TTC549 (cell line): Measurements from ENCODE around the gene PIP4K2C.

Experiments used
- FAIRE-seq: peaks from 2 replicates; lab custom pipeline; 2012; peaks lifted over from hg19 to GRCh38; lab: Jason Lieb, UNC

PIP4K2C gene

DNA sequence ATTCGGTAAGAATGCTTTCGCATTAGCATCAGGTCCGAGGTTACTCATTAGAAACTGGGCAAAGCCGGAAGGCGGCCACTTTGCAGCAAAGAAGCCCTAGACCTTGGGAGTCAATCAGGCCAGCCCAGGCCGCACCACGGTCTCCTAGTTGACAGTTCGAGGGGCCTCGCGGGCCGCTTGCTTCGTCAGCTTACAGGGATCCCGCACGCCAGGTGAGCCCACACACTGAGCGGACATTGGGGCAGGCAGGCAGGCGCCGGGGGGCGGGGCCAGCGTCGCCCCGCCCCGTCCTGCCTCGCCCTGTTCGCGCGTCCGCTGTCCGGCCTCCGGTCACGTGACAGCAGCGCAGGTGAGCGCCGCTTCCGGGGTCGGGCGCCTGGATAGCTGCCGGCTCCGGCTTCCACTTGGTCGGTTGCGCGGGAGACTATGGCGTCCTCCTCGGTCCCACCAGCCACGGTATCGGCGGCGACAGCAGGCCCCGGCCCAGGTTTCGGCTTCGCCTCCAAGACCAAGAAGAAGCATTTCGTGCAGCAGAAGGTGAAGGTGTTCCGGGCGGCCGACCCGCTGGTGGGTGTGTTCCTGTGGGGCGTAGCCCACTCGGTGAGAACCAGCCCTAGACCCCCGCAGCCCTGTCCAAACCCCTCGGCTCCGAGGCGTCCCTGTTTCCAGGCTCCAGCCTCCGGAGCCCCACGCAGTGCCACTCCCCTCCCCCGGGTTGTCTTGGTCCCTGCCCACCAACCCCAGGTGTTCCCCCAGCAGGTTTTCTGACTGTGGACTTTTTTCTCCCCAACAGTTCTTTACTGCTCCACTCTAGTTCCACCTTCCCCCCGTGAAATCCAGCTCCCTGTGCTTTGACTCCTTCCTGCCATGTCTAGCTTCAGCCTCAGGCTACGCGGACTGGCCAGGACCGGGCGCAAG is at the start of gene PIP4K2C:
Gene PIP4K2C, plus strand, starts transcription at position 329 of the 918 bp plus-strand sequence. Its CDS starts 98 bp downstream, at position 427.
- FAIRE-seq, result no peak

DNA sequence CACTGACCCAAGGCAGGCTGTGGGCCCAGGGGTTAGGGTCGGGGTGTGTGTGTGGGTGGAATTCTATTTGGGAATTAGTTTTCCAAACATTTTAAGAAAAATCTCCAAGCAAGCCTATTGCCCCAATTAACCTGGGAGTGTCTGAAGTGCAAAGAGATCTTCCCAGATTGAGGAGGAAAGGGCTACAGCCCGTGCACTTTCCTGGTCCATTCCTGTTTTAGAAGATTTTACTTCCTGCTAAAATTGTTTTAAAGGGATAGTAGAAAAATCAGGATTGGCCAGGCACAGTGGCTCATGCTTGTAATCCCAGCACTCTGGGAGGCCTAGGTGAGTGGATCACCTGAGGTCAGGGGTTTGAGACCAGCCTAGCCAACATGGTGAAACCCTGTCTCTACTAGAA is 49.3 kb upstream of the PIP4K2C start:
- no peak for FAIRE-seq

DNA sequence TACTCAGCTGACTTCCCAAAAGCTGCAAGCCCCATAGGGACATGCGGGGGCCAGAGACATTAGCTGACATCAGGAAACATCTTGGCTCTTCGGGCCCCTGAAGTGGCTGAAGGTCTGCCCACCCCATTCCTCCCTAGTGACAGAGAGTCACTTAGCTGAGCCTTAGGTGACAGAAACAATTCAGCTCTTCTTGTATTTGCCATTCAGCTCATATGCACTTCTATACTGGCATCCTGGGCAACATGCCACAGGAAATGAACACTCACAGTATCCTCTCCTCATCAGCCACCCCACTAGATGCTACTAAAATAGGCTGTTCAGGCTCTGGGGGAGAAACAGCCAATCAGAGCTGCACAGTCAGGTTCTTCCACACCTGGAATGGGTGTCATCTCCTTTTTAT is 47.4 kb upstream of the PIP4K2C start:
- no peak for FAIRE-seq

DNA sequence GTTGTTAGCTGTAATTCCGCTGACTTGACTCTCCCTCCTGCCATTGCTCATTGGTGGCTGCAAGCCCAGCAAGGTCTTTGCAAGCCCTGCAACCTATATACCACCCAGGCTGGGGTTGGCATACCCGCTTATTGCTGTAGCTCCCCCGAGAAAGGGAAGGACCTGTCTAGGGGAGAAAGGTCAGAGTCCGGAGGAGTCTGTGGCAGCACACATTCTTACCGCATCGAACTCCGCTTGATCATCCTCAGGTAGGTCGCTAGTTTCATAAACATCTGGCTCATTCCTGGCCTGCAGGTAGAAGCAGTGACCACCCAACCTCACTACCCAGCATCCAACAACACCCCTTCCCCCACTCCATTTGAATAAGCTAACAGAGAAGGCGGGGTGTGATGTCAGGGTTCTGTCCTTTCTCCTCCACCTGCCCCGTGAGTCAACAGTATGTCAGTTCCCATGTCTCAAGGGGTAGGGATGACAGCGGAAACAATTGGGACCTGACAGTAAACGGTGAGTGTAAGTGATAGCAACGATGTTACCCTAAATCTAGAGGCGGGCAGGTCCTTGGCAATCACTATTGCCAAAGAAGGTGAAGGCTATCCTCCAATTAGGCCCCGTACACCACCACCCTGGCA is 45.1 kb upstream of the PIP4K2C start:
- FAIRE-seq, result no peak

DNA sequence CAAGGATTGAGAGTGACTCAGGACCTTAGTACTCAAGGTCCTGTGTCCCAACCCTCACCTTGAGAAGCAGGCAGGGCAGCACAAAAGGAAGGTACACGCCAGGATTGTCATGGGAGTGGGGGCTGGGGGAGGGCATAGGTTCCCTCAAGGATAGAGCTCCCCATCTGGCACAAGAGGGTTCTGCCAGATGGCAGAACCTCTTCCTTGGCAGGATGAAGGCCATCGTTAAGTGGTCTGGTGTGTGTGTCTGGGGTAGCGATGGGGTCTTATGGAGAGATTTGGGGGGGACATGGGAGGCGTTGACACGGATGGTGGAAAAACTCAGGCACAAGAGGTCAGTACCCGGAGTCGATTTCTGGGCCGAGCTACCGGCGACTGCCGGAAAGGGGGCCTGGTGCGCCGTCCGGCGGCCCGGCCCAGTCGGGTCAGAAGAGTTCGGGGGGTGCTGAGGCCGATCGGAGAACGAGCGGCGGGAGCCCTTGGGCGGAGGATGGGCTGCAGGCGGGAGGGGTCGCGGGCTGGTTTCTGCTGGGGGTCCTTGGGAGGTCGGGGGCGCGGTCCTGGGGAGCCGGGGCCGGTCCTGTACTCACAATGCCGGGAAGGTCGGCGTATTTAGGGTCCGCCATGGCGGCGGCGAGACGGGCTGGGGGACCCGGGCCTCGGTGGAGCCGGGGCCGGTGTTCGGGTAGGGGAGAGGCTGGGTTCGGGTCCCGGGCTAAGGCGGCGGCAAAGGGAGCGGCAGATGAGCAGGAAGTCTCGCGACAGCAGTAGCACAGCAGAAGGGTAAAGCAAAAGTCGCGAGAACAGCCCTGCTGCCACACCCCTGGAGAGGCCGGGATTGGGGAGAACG is 44.3 kb upstream of the PIP4K2C start, which contains the start of gene DCTN2:
Gene DCTN2, minus strand, starts transcription at position 755 of the 850 bp plus-strand sequence. Its CDS starts 129 bp downstream, at position 626.
- FAIRE-seq, result no peak

DNA sequence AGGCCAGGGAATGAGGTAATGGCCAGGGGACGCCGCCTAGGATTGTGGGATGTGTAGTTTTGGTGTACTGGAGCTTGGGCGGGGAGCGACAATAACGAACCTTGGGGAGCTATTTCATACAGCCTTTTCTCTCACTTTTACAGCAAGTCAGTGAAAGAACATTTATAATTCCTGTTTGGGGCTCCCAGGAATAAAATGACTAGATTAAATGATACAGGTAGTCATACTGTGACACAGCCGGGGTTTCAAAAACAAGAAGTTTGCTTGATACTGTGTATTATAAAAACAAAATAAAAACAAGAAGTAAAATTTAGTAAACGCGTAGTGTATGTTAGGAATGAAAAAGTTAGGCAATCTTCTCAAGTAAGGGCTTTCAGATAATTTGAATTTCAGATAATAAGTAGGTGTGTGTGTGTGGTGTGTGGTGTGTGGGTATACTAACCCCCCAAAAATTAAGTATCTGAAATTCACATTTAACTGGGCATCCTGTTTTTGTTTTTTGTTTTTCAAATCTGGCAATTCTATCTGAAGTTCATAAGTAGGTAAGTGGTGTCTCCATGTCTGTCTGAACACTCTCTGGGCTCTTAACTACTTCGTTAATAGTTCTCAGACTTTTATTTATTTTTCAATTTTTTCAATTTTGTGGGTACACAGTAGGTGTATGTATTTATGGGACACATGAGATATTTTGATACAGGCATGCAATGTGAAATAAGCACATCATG is 43.5 kb upstream of the PIP4K2C start:
- peak; percentile 87 for FAIRE-seq

DNA sequence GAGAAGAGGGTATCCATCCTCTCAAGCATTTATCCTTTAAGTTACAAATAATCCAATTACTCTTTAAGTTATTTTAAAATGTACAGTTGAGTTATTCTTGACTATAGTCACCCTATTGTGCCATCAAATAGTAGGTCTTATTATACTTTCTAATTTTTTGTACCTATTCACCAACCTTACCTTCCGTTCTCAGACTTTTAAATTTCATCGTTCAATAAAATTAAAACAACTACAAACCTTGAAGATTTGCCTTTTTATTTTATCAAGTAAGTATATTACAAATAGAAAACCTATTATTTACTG is 43.0 kb upstream of the PIP4K2C start:
- no peak for FAIRE-seq

DNA sequence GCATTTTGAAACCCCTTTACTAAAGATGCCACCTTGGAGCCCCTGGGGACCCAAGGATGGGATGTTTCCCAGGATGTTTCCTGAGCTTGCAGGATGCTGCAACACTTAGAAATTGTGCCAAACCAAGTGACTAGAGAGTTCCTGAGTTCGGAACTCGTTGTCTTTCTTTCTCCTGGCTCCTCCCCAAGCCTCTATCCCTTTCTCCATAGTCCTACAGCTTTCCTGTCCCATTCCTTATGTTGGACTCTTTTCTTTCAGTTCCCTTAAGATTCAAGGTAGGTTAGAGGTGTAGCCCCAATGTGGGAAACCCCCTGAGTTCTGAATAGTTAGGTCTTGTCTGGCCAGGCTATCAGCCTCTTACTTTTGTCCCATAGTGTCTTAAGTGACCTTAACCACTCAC is 42.5 kb upstream of the PIP4K2C start:
- FAIRE-seq, result no peak

DNA sequence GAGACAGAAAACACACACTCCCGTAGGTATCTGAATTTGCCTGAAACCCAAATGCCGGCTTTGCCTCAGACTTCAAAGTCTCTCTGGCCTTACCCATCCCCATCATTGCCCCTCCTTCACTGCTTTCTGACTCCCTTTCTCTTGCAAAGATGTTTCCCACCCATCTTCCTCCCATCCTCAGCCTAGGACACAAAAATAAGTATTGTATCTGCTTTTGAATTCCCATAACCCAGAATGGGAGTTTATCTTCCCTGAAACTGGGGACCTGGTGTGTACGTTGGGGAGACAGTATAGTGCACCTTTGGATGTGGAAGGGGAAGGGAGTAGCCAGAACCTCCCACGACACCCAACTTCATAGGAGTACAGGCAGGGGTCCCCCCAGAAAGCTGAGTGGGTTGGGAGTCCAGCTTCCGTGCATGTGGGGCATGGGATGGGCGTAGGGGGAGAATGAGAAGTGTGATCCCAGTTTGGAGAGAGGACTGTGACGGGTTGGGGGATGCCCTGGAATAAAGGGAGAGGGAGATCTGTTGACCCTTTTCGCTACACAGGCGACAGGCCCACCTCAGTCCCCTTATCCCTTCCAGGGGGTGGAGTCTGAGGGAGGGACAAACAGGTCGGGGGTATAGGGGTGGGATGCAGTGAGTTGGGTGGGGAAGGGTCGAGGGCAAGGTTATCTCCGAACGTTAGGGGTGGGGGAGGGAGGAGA is 41.6 kb upstream of the PIP4K2C start:
- FAIRE-seq, result no peak

DNA sequence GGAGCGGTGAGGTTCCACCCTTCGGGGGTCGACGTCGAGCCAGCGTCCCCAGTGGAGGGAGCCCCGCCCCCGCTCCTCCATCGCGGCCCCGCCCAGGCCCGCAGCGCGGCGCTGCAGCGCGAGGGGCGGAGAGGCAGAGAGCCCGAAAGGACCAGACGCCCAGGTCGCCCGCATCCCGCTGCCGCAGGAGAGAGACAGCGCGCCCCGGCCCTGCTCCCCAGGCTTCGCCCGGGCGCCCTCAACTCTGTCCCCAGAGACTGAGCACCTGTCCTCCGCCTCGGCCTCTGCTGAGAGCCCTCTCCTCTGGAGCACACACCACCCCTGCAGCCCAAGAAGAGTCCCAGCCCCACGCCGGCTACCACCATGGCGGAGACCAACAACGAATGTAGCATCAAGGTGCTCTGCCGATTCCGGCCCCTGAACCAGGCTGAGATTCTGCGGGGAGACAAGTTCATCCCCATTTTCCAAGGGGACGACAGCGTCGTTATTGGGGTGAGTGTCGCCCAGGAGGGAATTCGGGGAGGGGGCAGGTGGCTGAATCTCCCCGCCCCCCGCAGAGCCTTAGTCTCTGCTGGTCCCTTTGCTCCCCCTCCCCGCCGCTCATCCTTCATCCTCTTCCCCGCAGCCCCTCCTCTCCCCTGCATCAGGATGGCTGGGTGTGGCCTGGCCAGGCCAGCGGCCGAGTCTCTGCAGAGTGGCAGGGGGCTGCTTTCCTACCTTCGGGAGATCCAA is 40.9 kb upstream of the PIP4K2C start, which contains the start of gene KIF5A:
Gene KIF5A, plus strand, starts transcription at position 136 of the 732 bp plus-strand sequence. Its CDS starts 228 bp downstream, at position 364.
- no peak for FAIRE-seq

DNA sequence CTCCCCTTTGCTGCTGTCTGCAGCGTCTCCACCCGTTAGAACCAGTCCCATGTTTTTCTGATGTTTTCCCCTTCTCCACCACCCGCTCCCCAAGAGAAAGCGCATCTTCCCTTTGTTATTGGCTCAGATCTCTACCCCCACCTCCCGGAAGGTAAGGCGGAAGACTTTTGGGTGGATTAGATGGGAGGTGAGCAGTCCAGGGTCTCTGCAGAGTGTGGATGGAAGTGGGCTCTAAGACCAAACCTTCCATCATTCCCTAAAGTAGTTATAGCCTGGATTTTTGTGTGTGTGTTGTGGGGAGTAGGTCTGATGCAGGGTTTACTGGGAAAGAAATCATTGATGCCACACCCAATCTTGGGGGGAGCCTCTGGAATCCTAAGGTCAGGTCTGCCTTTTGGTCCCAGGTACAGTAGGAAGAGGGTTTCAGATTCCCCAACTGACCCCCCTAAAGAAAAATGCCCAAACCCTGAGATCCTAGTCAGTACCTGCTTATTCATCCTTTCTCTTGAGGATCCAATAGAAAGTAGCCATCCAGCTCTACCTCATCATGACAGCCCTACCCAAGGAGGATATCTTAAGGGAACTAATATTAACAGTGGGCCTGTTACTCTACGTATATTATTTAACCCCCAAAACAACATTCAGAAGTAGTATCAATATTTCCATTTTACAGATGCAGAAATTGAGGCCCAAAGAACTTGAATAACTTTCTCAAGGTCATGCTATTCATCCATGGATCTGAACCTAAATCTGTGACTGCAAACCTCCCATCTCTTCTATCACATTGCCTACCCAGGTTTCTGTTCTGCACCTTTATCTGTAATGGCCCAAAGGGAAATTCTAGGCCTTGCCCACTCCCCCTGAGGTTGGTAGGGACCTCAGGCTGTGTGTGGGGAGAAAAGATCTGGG is 40.1 kb upstream of the PIP4K2C start:
- no peak for FAIRE-seq

DNA sequence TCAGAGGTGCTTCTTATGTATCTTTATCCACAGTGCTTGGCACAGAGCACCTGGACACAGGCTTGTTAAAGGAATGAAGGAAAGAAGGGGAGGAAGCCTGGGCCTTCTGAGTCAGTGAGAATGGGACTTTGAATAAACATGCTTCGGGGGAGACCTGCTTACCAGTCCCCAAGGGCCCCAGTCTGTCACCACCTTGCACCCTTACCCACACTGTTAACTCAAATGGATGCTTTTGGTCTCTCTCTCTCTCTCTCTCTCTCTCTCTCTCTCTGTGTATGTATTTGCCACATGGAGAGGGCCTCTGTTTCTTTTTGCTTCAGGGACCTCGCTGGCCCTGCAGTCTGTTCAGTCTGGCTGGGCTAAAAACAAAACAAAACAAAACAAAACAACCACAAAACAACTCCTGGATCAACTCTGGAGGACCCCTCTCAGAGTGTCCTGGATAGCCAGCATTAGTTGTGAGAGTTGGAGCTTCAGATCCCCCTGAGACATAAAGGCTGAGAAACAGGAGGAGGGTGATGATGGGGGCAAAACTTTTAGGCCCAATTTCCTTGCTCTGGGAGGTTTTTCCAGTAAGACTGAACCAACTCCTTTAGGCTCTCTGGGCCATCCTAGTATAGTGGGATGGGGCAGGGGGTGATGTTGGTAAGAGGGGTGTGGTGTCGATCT is 39.2 kb upstream of the PIP4K2C start:
- FAIRE-seq, result no peak

DNA sequence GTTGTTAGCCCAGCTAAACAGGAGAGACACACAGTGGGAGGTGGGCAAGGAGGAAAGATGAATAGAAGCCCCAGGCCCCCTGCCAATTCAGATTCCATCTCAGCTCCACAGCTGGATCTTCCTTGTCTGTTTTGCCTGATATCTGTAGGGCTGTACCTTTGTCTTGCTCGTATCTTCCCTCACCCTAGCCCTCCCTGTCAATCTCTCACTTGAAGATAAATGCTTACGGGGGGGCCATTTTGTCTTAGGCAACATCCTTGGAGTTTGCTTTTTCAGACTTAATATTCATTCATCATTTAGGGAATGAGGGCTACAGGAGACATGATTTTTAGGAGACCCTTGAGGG is 38.7 kb upstream of the PIP4K2C start:
- FAIRE-seq, result no peak

DNA sequence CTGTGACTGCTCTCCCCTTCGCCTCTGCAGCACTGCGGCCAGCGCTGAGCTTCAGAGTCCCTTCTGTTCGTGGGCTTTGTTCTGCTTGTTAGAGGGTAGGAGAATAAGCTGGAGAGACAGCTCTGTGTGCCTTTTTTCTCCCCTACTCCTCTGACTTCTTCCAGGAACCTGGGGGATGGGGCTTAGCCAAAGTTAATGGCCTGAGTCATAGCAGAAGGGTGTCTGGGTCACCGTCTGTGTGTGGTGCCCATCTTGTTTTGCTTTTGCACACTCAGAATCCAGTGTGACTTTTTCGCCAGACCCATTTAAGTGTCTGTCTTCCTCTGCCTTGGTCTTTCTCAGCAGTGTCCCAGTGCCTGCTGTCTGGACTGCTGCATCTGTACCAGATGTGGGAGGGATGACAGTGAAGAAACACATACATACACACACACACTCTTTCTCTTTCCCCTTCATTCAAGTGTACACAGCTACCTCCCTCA is 38.1 kb upstream of the PIP4K2C start:
- FAIRE-seq, result no peak

DNA sequence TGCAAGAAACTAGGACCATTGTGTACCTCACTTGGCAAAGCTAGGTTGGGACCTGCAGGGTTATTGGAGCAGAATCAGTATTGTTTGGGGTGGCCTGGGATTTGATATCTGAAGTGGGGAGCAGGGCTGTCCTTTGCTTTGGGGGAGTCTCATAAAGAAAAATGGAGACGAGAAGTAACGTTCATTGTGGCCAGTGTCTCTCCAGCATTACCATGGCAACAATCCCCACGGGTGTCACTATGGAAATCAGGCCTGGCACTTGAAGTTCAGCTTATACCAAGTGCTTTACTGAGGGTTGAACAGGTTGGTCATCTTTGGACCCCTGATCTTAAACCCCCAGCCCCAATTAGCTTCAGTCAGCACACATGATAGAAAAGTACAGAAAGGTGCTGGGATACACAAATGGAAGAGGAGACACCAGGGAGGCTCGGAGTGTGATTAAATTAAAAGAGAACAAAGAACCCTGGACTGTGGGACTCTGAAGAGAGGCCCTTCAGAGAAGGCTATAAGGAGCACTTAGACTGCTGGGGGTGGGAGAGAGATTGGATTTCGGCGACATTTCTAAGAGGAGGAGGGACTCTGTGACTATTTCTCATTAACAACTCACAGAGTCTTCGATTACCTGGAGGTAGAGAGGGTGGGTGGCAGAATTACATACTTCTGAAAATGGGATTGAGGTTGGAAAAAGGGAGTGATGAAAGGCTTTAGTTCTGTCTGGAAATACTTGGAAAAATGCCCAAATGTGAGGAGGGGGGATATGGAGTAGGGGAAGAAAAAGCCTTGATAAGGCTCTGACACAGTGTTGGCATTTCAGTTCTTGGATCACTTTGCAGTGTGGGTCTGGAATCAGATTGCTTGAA is 37.4 kb upstream of the PIP4K2C start:
- no peak for FAIRE-seq

DNA sequence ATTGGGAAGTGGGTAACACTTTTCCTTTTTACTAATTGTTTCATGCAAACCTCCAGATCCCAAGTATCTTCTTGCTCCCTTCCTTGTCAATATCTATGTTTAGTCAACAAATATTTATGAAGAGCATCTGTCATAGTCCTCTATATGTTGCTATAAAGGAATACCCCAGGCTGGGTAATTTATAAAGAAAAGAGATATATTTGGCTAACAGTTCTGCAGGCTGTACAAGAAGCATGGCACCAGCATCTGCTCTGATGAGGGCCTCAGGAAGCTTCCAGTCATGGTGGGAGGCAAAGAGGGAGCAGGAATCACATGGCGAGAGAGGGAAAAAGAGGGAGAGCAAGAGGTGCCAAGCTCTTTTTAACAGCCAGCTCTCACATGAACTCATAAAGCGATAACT is 36.5 kb upstream of the PIP4K2C start:
- FAIRE-seq, result no peak

DNA sequence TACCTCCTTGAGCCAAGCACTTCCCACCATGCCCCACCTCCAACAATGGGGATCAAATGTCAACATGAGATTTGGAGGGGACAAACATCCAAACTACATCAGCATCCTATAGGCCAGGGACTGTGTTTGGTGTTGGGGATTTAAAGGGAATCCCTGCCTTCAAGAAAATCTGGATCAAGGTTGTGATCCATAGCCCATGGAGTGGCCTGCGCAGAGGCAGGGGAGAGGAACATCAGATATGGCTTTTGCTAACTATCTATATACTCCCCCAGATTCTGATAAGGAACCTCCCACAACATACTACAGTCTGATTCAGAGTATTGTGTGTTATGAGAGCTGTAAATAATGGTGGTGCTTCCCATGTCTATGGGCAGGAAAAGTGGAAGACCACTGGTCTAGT is 36.1 kb upstream of the PIP4K2C start:
- no peak for FAIRE-seq

DNA sequence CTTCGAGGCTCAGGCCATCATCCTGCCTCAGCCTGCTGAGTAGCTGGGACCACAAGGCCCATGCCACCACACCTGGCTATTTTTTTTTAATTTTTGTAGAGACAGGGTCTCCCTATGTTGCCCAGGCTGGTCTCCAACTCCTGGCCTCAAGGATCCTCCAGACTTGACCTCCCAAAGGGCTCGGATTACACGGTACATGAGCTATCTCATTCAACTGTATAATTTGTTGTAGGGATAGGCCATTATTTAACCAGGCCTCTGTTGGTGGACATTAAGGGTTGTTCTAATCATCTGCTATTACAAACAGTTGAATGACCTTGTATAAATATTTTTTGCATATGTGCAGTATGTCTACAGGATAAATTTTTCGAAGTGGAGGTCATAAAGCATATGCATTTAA is 32.1 kb upstream of the PIP4K2C start:
- no peak for FAIRE-seq
